ENCODE measurements around the gene KIF11.

Gene KIF11

GRCh38 chr10:92692697-92693533, 100.0 kb downstream of the KIF11 start:
- in situ Hi-C loops (cut with MboI; ENCODE audit: low pct_unique_long_range_greater_than_20kb, low sequenced_read_pairs, unreplicated experiment): no loop called here
- TF ChIP-seq CTCF (IDR thresholded peaks at IDR 0.05; ENCODE audit: extremely low read depth, insufficient read depth, missing control alignments): no peak
- no peak for DNase-seq (ENCODE audit: low spot score)

DNA sequence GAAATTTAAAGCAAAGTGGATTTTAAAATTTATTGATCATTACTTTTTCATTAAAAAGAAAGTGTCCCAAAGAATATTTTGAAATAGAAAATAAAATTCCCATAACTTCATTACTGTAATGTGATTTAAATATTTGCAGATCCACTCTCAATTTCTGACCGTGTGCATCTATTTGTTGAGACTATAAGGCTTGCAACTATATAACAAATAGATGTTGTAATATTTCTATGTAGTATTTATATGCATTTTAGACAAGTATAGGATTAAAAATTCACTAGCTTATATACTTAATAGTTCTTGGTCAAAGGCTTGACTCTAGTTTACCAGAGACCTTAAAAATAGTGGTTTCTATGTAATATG, 100.6 kb downstream of the KIF11 start:
- no peak for TF ChIP-seq CTCF (IDR thresholded peaks at IDR 0.05; ENCODE audit: extremely low read depth, insufficient read depth, missing control alignments)
- in situ Hi-C loops (cut with MboI; ENCODE audit: low pct_unique_long_range_greater_than_20kb, low sequenced_read_pairs, unreplicated experiment): no loop called here
- DNase-seq (ENCODE audit: low spot score): no peak

GRCh38 chr10:92695679-92696605, 103.0 kb downstream of the KIF11 start:
- in situ Hi-C loops (cut with MboI; ENCODE audit: low pct_unique_long_range_greater_than_20kb, low sequenced_read_pairs, unreplicated experiment): no loop called here
- DNase-seq (ENCODE audit: low spot score): no peak
- TF ChIP-seq CTCF (IDR thresholded peaks at IDR 0.05; ENCODE audit: extremely low read depth, insufficient read depth, missing control alignments): no peak

DNA sequence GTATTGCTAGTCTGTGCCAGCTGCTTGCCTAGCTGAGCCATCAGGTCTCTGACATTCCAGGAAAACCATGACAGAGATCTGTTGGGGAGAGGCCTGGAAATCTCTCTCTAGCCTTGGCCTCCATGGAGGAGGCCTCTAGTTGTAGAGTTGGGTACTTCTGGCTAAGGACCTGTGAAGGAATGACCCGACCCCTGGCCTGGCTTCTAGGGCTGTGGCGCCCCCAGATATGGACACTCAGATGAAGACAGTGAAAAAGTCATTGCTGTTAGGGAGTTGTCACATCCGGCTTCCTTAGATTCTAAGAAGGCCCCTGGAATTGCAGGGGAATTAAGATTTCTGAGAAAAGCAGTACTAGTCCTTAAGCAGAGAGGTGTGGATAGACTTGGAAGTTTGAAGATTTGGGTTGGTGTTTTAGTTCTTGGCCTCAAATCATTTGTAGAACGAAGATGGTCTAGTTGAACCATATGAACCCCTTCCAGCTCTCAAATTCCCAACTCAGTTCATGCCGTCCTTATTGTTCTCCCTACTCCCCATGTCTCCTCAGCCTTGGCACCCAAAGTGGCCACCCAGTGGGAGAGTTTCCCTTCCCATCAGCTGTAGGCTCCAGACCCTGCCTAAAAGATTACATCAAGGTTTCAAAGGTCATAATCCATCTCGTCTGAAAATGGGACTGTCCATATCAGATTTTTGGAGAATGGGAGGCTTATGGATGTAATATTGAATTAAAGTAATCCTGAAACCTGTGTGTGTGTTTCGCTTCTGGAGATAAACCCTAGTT, 103.9 kb downstream of the KIF11 start:
- no peak for DNase-seq (ENCODE audit: low spot score)
- in situ Hi-C loops (cut with MboI; ENCODE audit: low pct_unique_long_range_greater_than_20kb, low sequenced_read_pairs, unreplicated experiment): no loop called here

GRCh38 chr10:92697663-92698511, 105.0 kb downstream of the KIF11 start:
- in situ Hi-C loops (cut with MboI; ENCODE audit: low pct_unique_long_range_greater_than_20kb, low sequenced_read_pairs, unreplicated experiment): no loop called here
- peak; percentile 42 for DNase-seq (ENCODE audit: low spot score)
- no peak for TF ChIP-seq CTCF (IDR thresholded peaks at IDR 0.05; ENCODE audit: extremely low read depth, insufficient read depth, missing control alignments)

More for the DNA sequence above, 103.9 kb downstream of the KIF11 start:
- no peak for TF ChIP-seq CTCF (IDR thresholded peaks at IDR 0.05; ENCODE audit: extremely low read depth, insufficient read depth, missing control alignments)
